GM21528 (cell line): Measurements from ENCODE around the gene DUSP2.
A peak's percentile ranks its signal among the peaks of the same experiment; 100 is the strongest.
"Not testable (repeated sequence)": the region's sequence is repeated elsewhere in the genome, so short reads cannot be mapped to it uniquely, and the experiment has no call there.

Source experiments
- ATAC-seq: cut with Tn5 transposase; IDR thresholded peaks from one replicate; pipeline ENCODE4 v1.9.1; 2021; ENCODE audit warnings: mild to moderate bottlenecking, moderate library complexity; ENCODE audit not compliant: unreplicated experiment, low FRiP score

The DUSP2 gene

GRCh38 chr2:96163768-96164429 is 18.7 kb upstream of the DUSP2 start:
- peak; percentile 59 for ATAC-seq

- no peak for ATAC-seq
Measured at GRCh38 chr2:96163415-96163767, 18.2 kb upstream of the DUSP2 start.

GRCh38 chr2:96161898-96162297 is 16.7 kb upstream of the DUSP2 start:
- ATAC-seq, result no peak

GRCh38 chr2:96160366-96160765 is 15.1 kb upstream of the DUSP2 start:
- not testable (repeated sequence) for ATAC-seq

- no peak for ATAC-seq
Measured at GRCh38 chr2:96159084-96159830, 14.0 kb upstream of the DUSP2 start.

GRCh38 chr2:96158554-96158940 is 13.3 kb upstream of the DUSP2 start:
- ATAC-seq, result no peak

GRCh38 chr2:96157649-96158553 is 12.7 kb upstream of the DUSP2 start:
- ATAC-seq, result peak; percentile 46

GRCh38 chr2:96156926-96157648 is 11.8 kb upstream of the DUSP2 start:
- ATAC-seq, result peak; percentile 19

- ATAC-seq, result no peak
Measured at GRCh38 chr2:96156011-96156820, 11.0 kb upstream of the DUSP2 start.

GRCh38 chr2:96154506-96155380 is 9.5 kb upstream of the DUSP2 start:
- ATAC-seq, result no peak

GRCh38 chr2:96153991-96154431 is 8.8 kb upstream of the DUSP2 start:
- no peak for ATAC-seq

GRCh38 chr2:96153291-96153713 is 8.1 kb upstream of the DUSP2 start:
- no peak for ATAC-seq

GRCh38 chr2:96152304-96153161 is 7.3 kb upstream of the DUSP2 start:
- ATAC-seq, result no peak

- no peak for ATAC-seq
Measured at GRCh38 chr2:96151595-96152303, 6.5 kb upstream of the DUSP2 start.

- ATAC-seq, result no peak
Measured at GRCh38 chr2:96150791-96151594, 5.8 kb upstream of the DUSP2 start.

- ATAC-seq, result no peak
Measured at GRCh38 chr2:96150007-96150640, 4.9 kb upstream of the DUSP2 start.
